Body of pancreas (tissue), 4 donors: ENCODE results near the gene GRIFIN.

Experiments used
- POLR2A ChIP-seq, 3 donors: fragments of 450-650 bp; IDR thresholded peaks; one replicate each; pipeline ENCODE4 v1.6.1; 2016; ENCODE audit warnings: antibody characterized with exemption in 3 of 3, mild to moderate bottlenecking in 2 of 3
- TF ChIP-seq, protein P1 (sequence below), 7 experiments: fragments of 450-650 bp in 4 of 7; fragments of 200-600 bp in 3 of 7; sonication (generic) in 3 of 7; IDR thresholded peaks; one replicate each; pipeline ENCODE4 v1.5.1; 2016 to 2019; ENCODE audit warnings: antibody characterized with exemption in 7 of 7

- no peak for TF ChIP-seq POLR2A (IDR thresholded peaks at IDR 0.05)
- TF ChIP-seq, protein P1, sequence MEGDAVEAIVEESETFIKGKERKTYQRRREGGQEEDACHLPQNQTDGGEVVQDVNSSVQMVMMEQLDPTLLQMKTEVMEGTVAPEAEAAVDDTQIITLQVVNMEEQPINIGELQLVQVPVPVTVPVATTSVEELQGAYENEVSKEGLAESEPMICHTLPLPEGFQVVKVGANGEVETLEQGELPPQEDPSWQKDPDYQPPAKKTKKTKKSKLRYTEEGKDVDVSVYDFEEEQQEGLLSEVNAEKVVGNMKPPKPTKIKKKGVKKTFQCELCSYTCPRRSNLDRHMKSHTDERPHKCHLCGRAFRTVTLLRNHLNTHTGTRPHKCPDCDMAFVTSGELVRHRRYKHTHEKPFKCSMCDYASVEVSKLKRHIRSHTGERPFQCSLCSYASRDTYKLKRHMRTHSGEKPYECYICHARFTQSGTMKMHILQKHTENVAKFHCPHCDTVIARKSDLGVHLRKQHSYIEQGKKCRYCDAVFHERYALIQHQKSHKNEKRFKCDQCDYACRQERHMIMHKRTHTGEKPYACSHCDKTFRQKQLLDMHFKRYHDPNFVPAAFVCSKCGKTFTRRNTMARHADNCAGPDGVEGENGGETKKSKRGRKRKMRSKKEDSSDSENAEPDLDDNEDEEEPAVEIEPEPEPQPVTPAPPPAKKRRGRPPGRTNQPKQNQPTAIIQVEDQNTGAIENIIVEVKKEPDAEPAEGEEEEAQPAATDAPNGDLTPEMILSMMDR (IDR thresholded peaks at IDR 0.05): no peak
Measured at GRCh38 chr7:2446676-2447075, 29.5 kb downstream of the GRIFIN start.
